GM12878 (cell line): ENCODE measurements around the gene NHS. TPM values are rescaled to one million over a fixed set of nuclear protein-coding genes. Genes with fewer than 3 reads are reported as not detected.

Experiments used
- ATAC-seq: fragments of 200-7000 bp; cut with Tn5 transposase; 3 replicates; pipeline ENCODE4 v1.9.1; 2020; ENCODE audit warnings: mild to moderate bottlenecking, moderate library complexity
- BruUV-seq: library from RNA; stranded (reverse); fragments of 400-500 nt; replicated peaks from 2 replicates; lab custom pipeline; 2021; lab: Mats Ljungman, UMichigan
- CTCF ChIA-PET: fragments of 300-600 bp; sonication (Branson Sonifier 250); formaldehyde crosslinking; extraction: SDS; loops from one replicate; lab custom pipeline; 2021; ENCODE audit warnings: inconsistent platforms; lab: Yijun Ruan, JAX
- POLR2A ChIA-PET: fragments of 350-600 bp; formaldehyde crosslinking; extraction: SDS; loops from one replicate; lab custom pipeline; 2021; ENCODE audit warnings: inconsistent platforms; lab: Charles Lee
- RAD21 ChIA-PET: fragments of 300-600 bp; sonication (Branson Sonifier 250); formaldehyde crosslinking; loops from one replicate; lab custom pipeline; 2023; ENCODE audit warnings: antibody characterized with exemption; ENCODE audit not compliant: unreplicated experiment; lab: Charles Lee
- SMC1A ChIA-PET: fragments of 300-600 bp; sonication (Branson Sonifier 250); formaldehyde crosslinking; loops from one replicate; lab custom pipeline; 2023; ENCODE audit not compliant: unreplicated experiment, uncharacterized antibody; lab: Charles Lee
- DNase-seq: peaks from one replicate; pipeline ENCODE4 v3.0.0-alpha.2; 2011; ENCODE audit warnings: low read depth, low spot score
- FAIRE-seq: peaks from 3 replicates; lab custom pipeline; 2011; peaks lifted over from hg19 to GRCh38; lab: Jason Lieb, UNC
- H2AFZ ChIP-seq: 2 replicates; pipeline ENCODE4 v1.6.0; 2011; ENCODE audit warnings: low read depth, low read length, control low read depth; ENCODE audit not compliant: control insufficient read depth
- H3K27ac ChIP-seq: 2 replicates; pipeline ENCODE4 v1.5.1; 2011; ENCODE audit warnings: control low read depth; ENCODE audit not compliant: control insufficient read depth, insufficient read depth
- H3K27me3 ChIP-seq, 2 experiments: replicated peaks in 1 of 2; 2 replicates each; pipeline versions ENCODE4 v1.6.0 to v1.6.1; 2011; ENCODE audit warnings: low read length in 1 of 2; ENCODE audit not compliant: control insufficient read depth in 2 of 2, insufficient read depth in 2 of 2
- H3K36me3 ChIP-seq, 2 experiments: 2 replicates each; pipeline ENCODE4 v1.5.1; 2011; ENCODE audit warnings: low read length in 1 of 2; ENCODE audit not compliant: control insufficient read depth in 2 of 2, insufficient read depth in 2 of 2
- H3K4me1 ChIP-seq: 2 replicates; pipeline ENCODE4 v1.6.1; 2011; ENCODE audit warnings: mild to moderate bottlenecking, low read length, moderate library complexity, mixed read lengths; ENCODE audit not compliant: control insufficient read depth, insufficient read depth
- H3K4me2 ChIP-seq: 2 replicates; pipeline ENCODE4 v1.6.0; 2011; ENCODE audit warnings: control low read depth; ENCODE audit not compliant: control insufficient read depth, insufficient read depth
- H3K4me3 ChIP-seq: fragments of 200-600 bp; sonication (generic); 2 replicates; pipeline ENCODE4 v1.5.1; 2016
- H3K79me2 ChIP-seq: 2 replicates; pipeline ENCODE4 v1.6.0; 2011; ENCODE audit warnings: low read length; ENCODE audit not compliant: control insufficient read depth, insufficient read depth
- H3K9ac ChIP-seq: 2 replicates; pipeline ENCODE4 v1.8.0; 2011; ENCODE audit warnings: low read length, control low read depth, mixed read lengths; ENCODE audit not compliant: control insufficient read depth, insufficient read depth
- H3K9me3 ChIP-seq: replicated peaks from 3 replicates; pipeline ENCODE4 v1.5.1; 2011; ENCODE audit warnings: mild to moderate bottlenecking, low read length; ENCODE audit not compliant: control insufficient read depth, insufficient read depth
- H4K20me1 ChIP-seq: 2 replicates; pipeline ENCODE4 v1.6.0; 2011; ENCODE audit not compliant: control insufficient read depth, insufficient read depth
- CEBPB ChIP-seq, 2 experiments: fragments of 150-350 bp in 1 of 2; IDR thresholded peaks; 2 replicates each; pipeline ENCODE4 v1.6.1; 2012 to 2014; ENCODE audit warnings: low read depth in 2 of 2, low read length in 2 of 2, borderline replicate concordance in 1 of 2, inconsistent platforms in 1 of 2
- IRF5 ChIP-seq: fragments of 450-650 bp; IDR thresholded peaks from 2 replicates; pipeline ENCODE4 v1.6.1; 2017; ENCODE audit warnings: borderline replicate concordance
- KAT2A ChIP-seq: conservative IDR thresholded peaks from 2 replicates; pipeline ENCODE4 v1.6.1; 2011; ENCODE audit warnings: low read depth, low read length; ENCODE audit not compliant: control insufficient read depth
- MEF2A ChIP-seq: IDR thresholded peaks from 2 replicates; pipeline ENCODE4 v1.6.1; 2011; ENCODE audit warnings: low read depth, mild to moderate bottlenecking, low read length, moderate library complexity; ENCODE audit not compliant: insufficient read depth
- SMAD5 ChIP-seq: IDR thresholded peaks from 2 replicates; pipeline ENCODE4 v1.6.1; 2016; ENCODE audit warnings: antibody characterized with exemption, low read depth
- SMC3 ChIP-seq: IDR thresholded peaks from 2 replicates; pipeline ENCODE4 v1.6.1; 2011; ENCODE audit warnings: low read length, improper control_type of control experiment, borderline replicate concordance
- WGBS: methylation state at CpG from one replicate; pipeline ENCODE4 v1.1.6; 2016; ENCODE audit warnings: low lambda C conversion rate; ENCODE audit not compliant: insufficient replicate concordance, insufficient coverage; ENCODE audit errors: missing lambda C conversion rate; 5-methylcytosine and 5-hydroxymethylcytosine counted together
- in situ Hi-C: fragments of 300-500 bp; cut with MboI; formaldehyde crosslinking; loops from 9 replicates; pipeline ENCODE4 v1.14.3; 2018; ENCODE audit warnings: mixed read lengths
- intact Hi-C: fragments of 100-400 bp; cut with micrococcal nuclease; formaldehyde crosslinking; loops from one replicate; pipeline ENCODE4 v1.14.2; 2022; ENCODE audit not compliant: unreplicated experiment
- polyA plus RNA-seq, 11 experiments: library from polyadenylated mRNA; depleted of rRNA in 4 of 11; unstranded in 6 of 11; stranded (reverse) in 5 of 11; fragments of >200 nt; fragmentation: Nextera tagmentation in 4 of 11; fragmentation: Illumina TruSeq in 1 of 11; extraction: Ambion mirVana in 4 of 11; extraction: Trizol in 1 of 11; gene quantifications; 1 replicate in 1 of 11; 2 replicates in 10 of 11; pipeline versions ENCODE4 v1.2.1 to v1.2.3, GENCODE V29; 2011 to 2016; ENCODE audit warnings: inconsistent platforms in 2 of 11, missing spikeins in 2 of 11, low read depth in 1 of 11
- total RNA-seq, 4 experiments: library from RNA; depleted of rRNA in 3 of 4; stranded (reverse); fragments of >200 nt in 3 of 4; fragmentation: Illumina TruSeq in 1 of 4; extraction: Trizol in 1 of 4; gene quantifications; 2 replicates each; pipeline versions ENCODE4 v1.2.1 to v1.2.3, GENCODE V29; 2013 to 2021
- TF ChIP-seq, protein P1 (sequence below): IDR thresholded peaks from 2 replicates; pipeline ENCODE4 v1.6.1; 2011; ENCODE audit warnings: low read depth, low read length, improper control_type of control experiment, borderline replicate concordance

Gene NHS
- total and polyA plus RNA-seq, 10 of the 15 experiments (the other 5 are each of a cell fraction or from before 2014, with no cell fraction given), result under 0.01 to 0.07 (median 0.03) TPM; not detected in 7

DNA sequence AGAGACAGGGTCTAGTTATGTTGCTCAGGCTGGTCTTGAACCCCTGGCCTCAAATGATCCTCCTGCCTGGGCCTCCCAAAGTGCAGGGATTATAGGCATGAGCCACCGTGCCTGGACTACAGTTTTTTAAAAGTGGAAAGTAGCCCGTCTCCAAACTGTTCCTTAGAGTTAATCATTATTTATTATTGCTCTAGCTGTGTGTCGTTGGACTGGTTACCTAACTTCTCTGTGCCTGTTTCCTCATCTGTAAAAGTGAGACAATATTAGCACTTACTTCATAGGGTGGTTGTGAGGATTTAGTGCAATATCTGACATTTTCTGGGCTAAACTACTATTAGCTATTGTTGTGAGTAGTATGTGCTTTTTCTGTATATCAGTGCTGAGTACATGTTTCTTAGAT, 210.0 kb downstream of the NHS start:
- H3K4me1 ChIP-seq, result no peaks in the 10 kb centered on the region
- no peak overlapping the region for H3K9ac ChIP-seq
- H3K79me2 ChIP-seq, result no peaks in the 10 kb centered on the region
- H4K20me1 ChIP-seq, result no peaks in the 10 kb centered on the region
- in situ Hi-C loops (no loop called here), intact Hi-C loops (no loop called here)
- H3K27me3 ChIP-seq, result no peaks in the 10 kb centered on the region
- no TSS peak for BruUV-seq
- POLR2A ChIA-PET, result no interaction called here
- ATAC-seq, result no peak
- DNase-seq, result no peak
- RAD21 ChIA-PET, result no interaction called here
- no peak for FAIRE-seq
- no peak overlapping the region for H2AFZ ChIP-seq
- CTCF ChIA-PET, result interaction anchor here (0.9 to 2.0 kb wide), 2 partner anchors 8 to 343 kb away, joined by 3 to 4 read pairs; no protein-coding TSS in a partner anchor
- no peak overlapping the region for H3K4me2 ChIP-seq
- no peaks in the 10 kb centered on the region for H3K9me3 ChIP-seq
- TF ChIP-seq IRF5, result no peak
- no peak for TF ChIP-seq CEBPB (IDR thresholded peaks at IDR 0.05; ENCODE audit: borderline replicate concordance in 1 of 2, low read depth in 2 of 2, low read length in 2 of 2)
- TF ChIP-seq, protein P1, sequence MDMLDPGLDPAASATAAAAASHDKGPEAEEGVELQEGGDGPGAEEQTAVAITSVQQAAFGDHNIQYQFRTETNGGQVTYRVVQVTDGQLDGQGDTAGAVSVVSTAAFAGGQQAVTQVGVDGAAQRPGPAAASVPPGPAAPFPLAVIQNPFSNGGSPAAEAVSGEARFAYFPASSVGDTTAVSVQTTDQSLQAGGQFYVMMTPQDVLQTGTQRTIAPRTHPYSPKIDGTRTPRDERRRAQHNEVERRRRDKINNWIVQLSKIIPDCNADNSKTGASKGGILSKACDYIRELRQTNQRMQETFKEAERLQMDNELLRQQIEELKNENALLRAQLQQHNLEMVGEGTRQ, result no peak
- TF ChIP-seq KAT2A, result no peak
- TF ChIP-seq SMC3, result no peak
- TF ChIP-seq MEF2A, result no peak
- no peak for TF ChIP-seq SMAD5
- H3K27ac ChIP-seq, result no peak overlapping the region
- H3K4me3 ChIP-seq, result no peak overlapping the region
- WGBS, result 2% methylated on average over 3 of the region's 3 CpGs
- H3K36me3 ChIP-seq, result no peaks in the 10 kb centered on the region
- SMC1A ChIA-PET, result interaction anchor here (0.8 kb wide), 1 partner anchor 50 kb away, joined by 3 read pairs; no protein-coding TSS in a partner anchor
